Activated B cell treated with CpG ODN at 0.5 μM for 24 hours (primary cell): ENCODE measurements around the gene DUS1L. TPM values are rescaled to one million over a fixed set of nuclear protein-coding genes. Genes with fewer than 3 reads are reported as not detected.

Experiments used
- ATAC-seq: fragments of 200-7000 bp; cut with Tn5 transposase; one replicate; pipeline ENCODE4 v1.10.0; 2021; ENCODE audit warnings: low read depth, mild to moderate bottlenecking, moderate library complexity
- CTCF ChIA-PET: fragments of 350-600 bp; sonication (Branson Sonifier 250); formaldehyde crosslinking; loops from one replicate; lab custom pipeline; 2021; ENCODE audit warnings: antibody characterized with exemption; lab: Charles Lee
- POLR2A ChIA-PET: fragments of 350-600 bp; sonication (Branson Sonifier 250); formaldehyde crosslinking; loops from one replicate; lab custom pipeline; 2021; ENCODE audit warnings: antibody characterized with exemption; lab: Charles Lee
- DNase-seq: peaks from one replicate; pipeline ENCODE4 v3.0.0; 2022
- H3K27ac Mint-ChIP-seq: one replicate; pipeline ENCODE4 v1.8.0; 2020; ENCODE audit warnings: mixed read lengths
- H3K27me3 Mint-ChIP-seq: one replicate; pipeline ENCODE4 v1.8.0; 2021; ENCODE audit warnings: mixed read lengths
- H3K36me3 Mint-ChIP-seq: one replicate; pipeline ENCODE4 v1.8.0; 2021; ENCODE audit warnings: low read depth, mixed read lengths
- H3K4me1 Mint-ChIP-seq: one replicate; pipeline ENCODE4 v1.8.0; 2021; ENCODE audit warnings: mixed read lengths
- H3K4me3 Mint-ChIP-seq: one replicate; pipeline ENCODE4 v1.8.0; 2020; ENCODE audit warnings: mild to moderate bottlenecking, mixed read lengths
- H3K9me3 Mint-ChIP-seq: one replicate; pipeline ENCODE4 v1.8.0; 2020; ENCODE audit warnings: mixed read lengths
- intact Hi-C: fragments of 100-400 bp; cut with micrococcal nuclease; formaldehyde crosslinking; loops from one replicate; pipeline ENCODE4 v1.15.1; 2024
- total RNA-seq: library from RNA; stranded (reverse); gene quantifications from 2 replicates; pipeline ENCODE4 v1.2.3, GENCODE V29; 2022
- TF ChIP-seq, protein P1 (sequence below): fragments of 200-600 bp; IDR thresholded peaks from one replicate; pipeline ENCODE4 v1.8.0; 2022; ENCODE audit warnings: antibody characterized with exemption, mild to moderate bottlenecking

Gene DUS1L
- total RNA-seq, 1 donor from 2014 or later = 134 TPM

DNA sequence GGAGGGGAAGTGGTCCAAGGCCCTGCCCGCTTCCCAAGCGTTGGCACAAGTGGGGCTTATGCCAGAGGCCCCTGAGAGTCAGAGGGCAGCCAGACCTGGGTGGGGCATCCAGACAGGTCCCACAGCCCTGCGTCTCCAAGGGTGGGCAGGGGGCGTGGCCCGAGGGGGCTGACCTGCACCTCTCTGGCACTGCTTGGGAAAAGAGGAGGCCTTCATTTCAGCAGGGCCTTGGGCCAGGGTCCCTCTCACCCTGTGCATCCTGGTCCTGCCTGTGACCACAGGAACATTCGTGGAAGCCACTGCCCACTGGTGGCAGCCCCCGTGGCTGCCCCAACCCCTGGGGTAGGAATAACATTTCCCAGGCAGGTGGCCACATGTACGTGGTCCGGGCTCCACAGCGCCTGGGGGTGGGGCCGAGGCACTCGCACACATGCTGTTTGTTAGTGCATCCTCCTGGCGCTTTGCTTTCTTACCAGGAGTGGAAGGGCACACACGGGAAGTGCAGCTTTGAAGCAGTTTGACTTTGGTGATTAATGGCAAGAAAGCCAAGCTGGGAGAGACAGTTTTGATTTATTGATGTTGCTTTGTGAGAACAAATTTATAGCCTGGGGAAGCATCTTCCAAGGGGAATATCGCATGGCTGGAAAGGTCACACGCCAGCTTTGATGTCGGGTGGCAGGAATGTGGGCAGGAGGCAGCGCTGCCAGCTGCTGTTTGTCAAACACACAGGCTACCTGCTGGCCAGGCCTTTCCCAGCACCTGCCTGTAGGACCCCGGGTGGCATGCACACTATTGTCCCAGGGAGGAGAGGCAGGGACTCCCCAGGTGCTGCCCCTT lies 47.2 kb downstream of the DUS1L start:
- CTCF ChIA-PET = interaction anchor here (1.8 kb wide), 1 partner anchor 59 kb away, joined by 7 read pairs; no protein-coding TSS in a partner anchor
- Mint-ChIP-seq H3K9me3 (no peaks in the 10 kb centered on the region), H3K4me3 (no peak overlapping the region), H3K27me3 (no peaks in the 10 kb centered on the region), H3K27ac (no peak overlapping the region), H3K4me1 (peaks cover 15% of the 10 kb centered on the region), H3K36me3 (peaks cover 4% of the 10 kb centered on the region)
- DNase-seq = no peak
- intact Hi-C loops = no loop called here
- POLR2A ChIA-PET = no interaction called here
- no peak for ATAC-seq
- TF ChIP-seq, protein P1, sequence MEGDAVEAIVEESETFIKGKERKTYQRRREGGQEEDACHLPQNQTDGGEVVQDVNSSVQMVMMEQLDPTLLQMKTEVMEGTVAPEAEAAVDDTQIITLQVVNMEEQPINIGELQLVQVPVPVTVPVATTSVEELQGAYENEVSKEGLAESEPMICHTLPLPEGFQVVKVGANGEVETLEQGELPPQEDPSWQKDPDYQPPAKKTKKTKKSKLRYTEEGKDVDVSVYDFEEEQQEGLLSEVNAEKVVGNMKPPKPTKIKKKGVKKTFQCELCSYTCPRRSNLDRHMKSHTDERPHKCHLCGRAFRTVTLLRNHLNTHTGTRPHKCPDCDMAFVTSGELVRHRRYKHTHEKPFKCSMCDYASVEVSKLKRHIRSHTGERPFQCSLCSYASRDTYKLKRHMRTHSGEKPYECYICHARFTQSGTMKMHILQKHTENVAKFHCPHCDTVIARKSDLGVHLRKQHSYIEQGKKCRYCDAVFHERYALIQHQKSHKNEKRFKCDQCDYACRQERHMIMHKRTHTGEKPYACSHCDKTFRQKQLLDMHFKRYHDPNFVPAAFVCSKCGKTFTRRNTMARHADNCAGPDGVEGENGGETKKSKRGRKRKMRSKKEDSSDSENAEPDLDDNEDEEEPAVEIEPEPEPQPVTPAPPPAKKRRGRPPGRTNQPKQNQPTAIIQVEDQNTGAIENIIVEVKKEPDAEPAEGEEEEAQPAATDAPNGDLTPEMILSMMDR = no peak

DNA sequence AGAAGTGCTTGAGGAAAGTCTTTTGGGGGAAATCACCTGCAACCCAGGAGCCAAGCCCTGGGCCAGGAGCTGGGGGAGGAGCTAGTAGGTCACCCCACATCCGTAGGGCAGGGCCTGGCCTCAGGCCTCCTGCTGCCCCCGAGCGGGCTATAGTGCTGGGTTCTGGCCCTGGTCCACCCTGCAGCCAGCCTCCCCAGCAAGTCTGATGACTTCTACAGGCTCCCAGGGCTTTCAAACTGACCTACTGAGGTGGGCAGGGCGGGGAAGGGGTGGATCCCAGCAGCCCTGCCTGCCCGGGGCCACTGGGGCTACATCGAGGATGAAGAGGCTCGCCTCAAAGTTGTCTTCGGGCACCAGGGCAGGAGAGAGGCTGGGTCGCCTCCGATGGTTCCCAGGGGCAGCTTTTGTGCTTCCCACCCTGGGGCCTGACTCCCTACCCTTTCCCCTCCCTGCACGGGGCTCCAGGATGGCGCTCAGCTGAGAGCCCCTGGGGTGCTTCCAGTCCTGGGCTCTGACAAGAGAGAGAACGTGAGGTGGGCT lies 47.9 kb downstream of the DUS1L start:
- DNase-seq (no peak), ATAC-seq (no peak)
- POLR2A ChIA-PET = no interaction called here
- no peaks in the 10 kb centered on the region for H3K9me3 Mint-ChIP-seq
- H3K4me3 Mint-ChIP-seq = no peak overlapping the region
- CTCF ChIA-PET = interaction anchor here (1.8 kb wide), 1 partner anchor 58 kb away, joined by 7 read pairs; no protein-coding TSS in a partner anchor
- no peak overlapping the region for H3K27ac Mint-ChIP-seq
- H3K27me3 Mint-ChIP-seq = no peaks in the 10 kb centered on the region
- peaks cover 13% of the 10 kb centered on the region for H3K4me1 Mint-ChIP-seq
- TF ChIP-seq, protein P1 = no peak
- intact Hi-C loops = no loop called here
- peaks cover 4% of the 10 kb centered on the region for H3K36me3 Mint-ChIP-seq

DNA sequence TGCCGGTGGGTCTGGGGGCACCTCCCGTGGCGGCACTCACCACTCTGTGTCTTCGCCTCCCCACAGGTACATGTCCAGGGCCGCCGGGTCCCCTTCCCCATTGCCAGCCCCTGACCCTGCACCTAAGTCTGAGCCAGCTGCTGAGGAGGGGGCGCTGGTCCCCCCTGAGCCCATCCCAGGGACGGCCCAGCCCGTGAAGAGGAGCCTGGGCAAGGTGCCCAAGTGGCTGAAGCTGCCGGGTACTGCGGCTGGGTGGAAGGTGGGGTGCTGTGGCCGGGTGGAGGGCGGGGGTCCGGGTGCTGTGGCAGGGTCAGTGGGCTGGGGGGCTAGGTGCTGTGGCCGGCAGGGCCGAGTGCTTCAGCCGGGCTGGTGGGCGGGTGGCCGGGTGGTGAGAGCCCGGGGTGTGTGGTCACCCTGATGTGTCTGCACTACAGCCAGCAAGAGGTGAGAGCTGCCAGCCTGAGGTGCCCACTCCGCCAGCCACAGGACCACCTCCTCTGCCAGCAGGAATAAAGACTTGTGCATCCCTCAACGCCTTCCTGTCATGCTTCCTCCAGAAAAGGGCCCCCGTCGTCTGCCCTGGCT lies 48.6 kb downstream of the DUS1L start:
- Mint-ChIP-seq H3K4me1 (peaks cover 12% of the 10 kb centered on the region), H3K27ac (no peak overlapping the region), H3K27me3 (no peaks in the 10 kb centered on the region), H3K4me3 (no peak overlapping the region), H3K9me3 (no peaks in the 10 kb centered on the region), H3K36me3 (peaks cover 4% of the 10 kb centered on the region)
- TF ChIP-seq, protein P1 = no peak
- no peak for ATAC-seq
- CTCF ChIA-PET = interaction anchor here (1.8 kb wide), 1 partner anchor 57 kb away, joined by 7 read pairs; no protein-coding TSS in a partner anchor
- POLR2A ChIA-PET = no interaction called here
- intact Hi-C loops = no loop called here
- DNase-seq = no peak

DNA sequence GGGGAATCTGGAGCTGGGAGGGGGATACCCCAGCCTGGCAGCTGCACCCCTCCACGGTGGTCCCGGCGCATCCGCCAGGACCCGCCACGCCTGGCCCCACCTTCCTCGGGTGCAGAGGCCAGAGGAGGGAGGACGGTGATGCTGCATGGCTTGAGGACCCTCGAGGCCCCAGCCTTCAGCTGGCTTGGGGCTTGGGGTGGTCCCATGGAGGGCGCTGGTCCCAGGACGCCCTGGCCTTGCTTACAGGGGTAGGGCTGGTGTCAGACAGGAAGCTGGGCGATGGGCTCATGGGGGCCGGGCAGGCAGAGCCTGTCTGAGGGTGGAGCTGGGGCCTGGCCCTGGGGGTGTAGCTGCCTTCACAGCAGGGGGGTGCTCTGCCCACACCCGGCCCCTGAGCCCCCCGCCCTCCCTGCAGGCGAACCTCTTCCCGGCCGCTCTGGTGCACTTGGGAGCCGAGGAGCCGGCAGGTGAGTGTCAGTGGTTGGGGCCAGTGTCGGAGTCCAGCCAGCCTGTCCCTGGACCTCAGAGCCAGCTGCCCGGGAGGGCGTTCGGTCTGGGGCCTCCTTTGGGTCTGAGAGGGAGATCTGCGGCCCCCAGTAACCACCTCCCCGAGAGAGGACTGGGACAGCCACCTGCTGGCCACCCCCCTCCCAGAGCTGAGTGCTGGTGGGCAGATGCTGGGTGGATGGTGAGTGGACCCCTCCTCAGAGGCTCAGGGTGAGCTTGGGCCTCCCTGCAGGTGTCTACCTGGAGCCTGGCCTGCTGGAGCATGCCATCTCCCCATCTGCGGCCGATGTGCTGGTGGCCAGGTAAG lies 49.3 kb downstream of the DUS1L start:
- Mint-ChIP-seq H3K4me3 (no peak overlapping the region), H3K36me3 (peaks cover 4% of the 10 kb centered on the region), H3K27ac (no peak overlapping the region), H3K4me1 (peaks cover 5% of the 10 kb centered on the region), H3K9me3 (no peaks in the 10 kb centered on the region), H3K27me3 (no peaks in the 10 kb centered on the region)
- TF ChIP-seq, protein P1 = no peak
- ChIA-PET CTCF (no interaction called here), POLR2A (no interaction called here)
- intact Hi-C loops = no loop called here
- ATAC-seq = no peak
- no peak for DNase-seq
